ENCODE data around the gene TSHZ2. TPM values are rescaled to one million over a fixed set of nuclear protein-coding genes. Genes with fewer than 3 reads are reported as not detected.

Gene TSHZ2
- total RNA-seq, 1 experiment from 2014 or later: 0.07 TPM

- no peak overlapping the region for H3K4me2 ChIP-seq (ENCODE audit: insufficient read depth, insufficient read length, low read length)
- no peak overlapping the region for H3K27ac Mint-ChIP-seq
- no peak for TF ChIP-seq CTCF (conservative IDR thresholded peaks at IDR 0.05)
- no peak overlapping the region for H2BK20ac ChIP-seq (ENCODE audit: low read depth, low read length, poor library complexity, severe bottlenecking)
- no peak overlapping the region for H3K9ac ChIP-seq (ENCODE audit: extremely low read depth, insufficient read length, low read length)
- H3K27me3 Mint-ChIP-seq (ENCODE audit: low read depth): peaks cover 4% of the 10 kb centered on the region
- H4K20me1 ChIP-seq (ENCODE audit: control insufficient read depth, insufficient read depth, insufficient read length): no peaks in the 10 kb centered on the region
- H3K14ac ChIP-seq (ENCODE audit: insufficient read depth, low read length): no peak overlapping the region
- no peaks in the 10 kb centered on the region; a peak in 1 of 5 replicates for H3K9me3 Mint-ChIP-seq
- no peak overlapping the region for H2AFZ ChIP-seq (ENCODE audit: low read length)
- no peak overlapping the region for H3K27ac ChIP-seq (ENCODE audit: insufficient read length, low read depth, low read length)
- H2BK5ac ChIP-seq (ENCODE audit: insufficient read length, low read length): no peak overlapping the region
- no peak overlapping the region for H4K5ac ChIP-seq (ENCODE audit: insufficient read length, low read depth, low read length)
- H3K27me3 ChIP-seq (ENCODE audit: insufficient read depth, low read length): no peaks in the 10 kb centered on the region
- no peaks in the 10 kb centered on the region for H3K79me2 ChIP-seq (ENCODE audit: insufficient read depth, low read length)
- no peak overlapping the region for H3K56ac ChIP-seq (ENCODE audit: insufficient read length, low read depth, low read length)
- H4K8ac ChIP-seq (replicated peaks; ENCODE audit: insufficient read length, low read depth, low read length): no peak overlapping the region
- H2AK5ac ChIP-seq (ENCODE audit: insufficient read length, low read length): no peak overlapping the region
- no peak for DNase-seq
- H2BK120ac ChIP-seq (ENCODE audit: low read depth, low read length, poor library complexity, severe bottlenecking): no peak overlapping the region
- H2BK15ac ChIP-seq (ENCODE audit: low read depth, low read length): no peak overlapping the region
- H4K91ac ChIP-seq (ENCODE audit: insufficient read length, low read depth, low read length): no peak overlapping the region
- no peak overlapping the region for H3K18ac ChIP-seq (ENCODE audit: insufficient read length, low read depth, low read length)
- H3T11ph ChIP-seq (ENCODE audit: low read length): no peak overlapping the region
- no peaks in the 10 kb centered on the region for H3K79me1 ChIP-seq (ENCODE audit: insufficient read depth, low read depth, low read length, poor library complexity, severe bottlenecking)
- no peaks in the 10 kb centered on the region for H3K23me2 ChIP-seq (ENCODE audit: insufficient read length, low read depth, low read length, poor library complexity, severe bottlenecking)
- H2BK12ac ChIP-seq (ENCODE audit: insufficient read length, low read depth, low read length): no peak overlapping the region
- H3K4me1 Mint-ChIP-seq: no peaks in the 10 kb centered on the region
- H3K23ac ChIP-seq (ENCODE audit: insufficient read length, low read depth, low read length): no peak overlapping the region
- H3K36me3 Mint-ChIP-seq (ENCODE audit: insufficient read depth in 1 of 3, low read depth in 3 of 3): no peaks in the 10 kb centered on the region
- no peaks in the 10 kb centered on the region; the same call in 1 of the 2 replicates for H3K4me1 ChIP-seq (ENCODE audit: insufficient read depth, low read length)
- no peak overlapping the region for H3K4ac ChIP-seq (ENCODE audit: low read depth, low read length)
- WGBS (ENCODE audit: extremely low coverage, insufficient read length, low lambda C conversion rate): no CpG with 5 or more reads among the region's 4 CpGs
- no peaks in the 10 kb centered on the region for H3K9me3 ChIP-seq (ENCODE audit: control insufficient read depth, low read depth, low read length)
- H3K4me3 Mint-ChIP-seq: no peak overlapping the region
These were observed 19.7 kb downstream of the TSHZ2 start for GRCh38 chr20:52991830-52992229.

Measured in H9 (cell line).